Stomach (tissue), 4 donors: ENCODE measurements around the gene ARMC6.

Source experiments
- EP300 ChIP-seq: sonication (generic); formaldehyde crosslinking; IDR thresholded peaks from one replicate; pipeline ENCODE4 v1.6.1; 2017; ENCODE audit warnings: antibody characterized with exemption
- POLR2A ChIP-seq, 4 donors: fragments of 450-650 bp; IDR thresholded peaks; one replicate each; pipeline ENCODE4 v1.6.1; 2016; ENCODE audit warnings: antibody characterized with exemption in 4 of 4, control low read depth in 2 of 4, mild to moderate bottlenecking in 1 of 4, moderate library complexity in 1 of 4
- POLR2AphosphoS5 ChIP-seq, 3 donors: sonication (generic); formaldehyde crosslinking; IDR thresholded peaks; one replicate each; pipeline ENCODE4 v1.6.1; 2016; ENCODE audit warnings: antibody characterized with exemption in 3 of 3
- TF ChIP-seq, protein P1 (sequence below), 7 experiments: fragments of 450-650 bp in 4 of 7; fragments of 200-600 bp in 3 of 7; sonication (generic) in 3 of 7; IDR thresholded peaks; one replicate each; pipeline ENCODE4 v1.5.1; 2016 to 2019; ENCODE audit warnings: antibody characterized with exemption in 7 of 7, control low read depth in 2 of 7, mild to moderate bottlenecking in 1 of 7

DNA sequence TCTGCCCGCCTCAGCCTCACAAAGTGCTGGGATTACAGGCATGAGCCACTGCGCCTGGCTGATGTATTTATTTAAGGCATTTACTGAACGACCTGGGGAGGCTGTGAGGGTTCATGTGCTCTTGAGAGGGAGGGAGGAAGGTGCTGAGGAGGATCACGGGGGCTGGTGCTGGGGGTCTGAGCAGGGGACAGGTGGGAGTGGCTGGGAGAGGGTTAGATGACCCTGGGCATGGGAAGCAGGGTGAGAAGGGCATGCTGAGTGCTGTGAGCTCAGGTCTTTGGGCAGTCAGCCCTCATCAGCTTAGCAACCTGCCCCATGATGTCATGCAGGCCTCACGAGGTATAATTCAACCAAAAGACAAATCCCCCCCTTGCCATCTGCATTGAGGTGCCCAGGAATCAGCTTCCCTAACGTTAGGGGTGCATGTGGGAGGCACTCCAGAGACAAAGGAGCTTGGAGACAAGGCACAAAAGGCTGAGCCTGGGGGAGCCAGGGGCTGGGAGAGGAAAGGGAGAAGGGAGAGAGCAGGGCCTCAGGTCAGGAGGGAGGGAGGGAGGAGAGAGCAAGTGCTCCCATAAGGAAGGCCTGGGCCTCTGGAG, 36.5 kb upstream of the ARMC6 start:
- TF ChIP-seq, protein P1, sequence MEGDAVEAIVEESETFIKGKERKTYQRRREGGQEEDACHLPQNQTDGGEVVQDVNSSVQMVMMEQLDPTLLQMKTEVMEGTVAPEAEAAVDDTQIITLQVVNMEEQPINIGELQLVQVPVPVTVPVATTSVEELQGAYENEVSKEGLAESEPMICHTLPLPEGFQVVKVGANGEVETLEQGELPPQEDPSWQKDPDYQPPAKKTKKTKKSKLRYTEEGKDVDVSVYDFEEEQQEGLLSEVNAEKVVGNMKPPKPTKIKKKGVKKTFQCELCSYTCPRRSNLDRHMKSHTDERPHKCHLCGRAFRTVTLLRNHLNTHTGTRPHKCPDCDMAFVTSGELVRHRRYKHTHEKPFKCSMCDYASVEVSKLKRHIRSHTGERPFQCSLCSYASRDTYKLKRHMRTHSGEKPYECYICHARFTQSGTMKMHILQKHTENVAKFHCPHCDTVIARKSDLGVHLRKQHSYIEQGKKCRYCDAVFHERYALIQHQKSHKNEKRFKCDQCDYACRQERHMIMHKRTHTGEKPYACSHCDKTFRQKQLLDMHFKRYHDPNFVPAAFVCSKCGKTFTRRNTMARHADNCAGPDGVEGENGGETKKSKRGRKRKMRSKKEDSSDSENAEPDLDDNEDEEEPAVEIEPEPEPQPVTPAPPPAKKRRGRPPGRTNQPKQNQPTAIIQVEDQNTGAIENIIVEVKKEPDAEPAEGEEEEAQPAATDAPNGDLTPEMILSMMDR (IDR thresholded peaks at IDR 0.05) = no peak
- TF ChIP-seq EP300 (no peak), POLR2A (IDR thresholded peaks at IDR 0.05) (no peak), POLR2AphosphoS5 (IDR thresholded peaks at IDR 0.05) (no peak)
